GM18520 (cell line): ENCODE measurements around the gene SETBP1.
"Not testable (repeated sequence)": the region's sequence is repeated elsewhere in the genome, so short reads cannot be mapped to it uniquely, and the experiment has no call there.

ENCODE experiments used
- ATAC-seq: cut with Tn5 transposase; IDR thresholded peaks from one replicate; pipeline ENCODE4 v1.9.1; 2021; ENCODE audit not compliant: unreplicated experiment

SETBP1 gene

GRCh38 chr18:44786688-44787087, 106.0 kb downstream of the SETBP1 start:
- no peak for ATAC-seq

DNA sequence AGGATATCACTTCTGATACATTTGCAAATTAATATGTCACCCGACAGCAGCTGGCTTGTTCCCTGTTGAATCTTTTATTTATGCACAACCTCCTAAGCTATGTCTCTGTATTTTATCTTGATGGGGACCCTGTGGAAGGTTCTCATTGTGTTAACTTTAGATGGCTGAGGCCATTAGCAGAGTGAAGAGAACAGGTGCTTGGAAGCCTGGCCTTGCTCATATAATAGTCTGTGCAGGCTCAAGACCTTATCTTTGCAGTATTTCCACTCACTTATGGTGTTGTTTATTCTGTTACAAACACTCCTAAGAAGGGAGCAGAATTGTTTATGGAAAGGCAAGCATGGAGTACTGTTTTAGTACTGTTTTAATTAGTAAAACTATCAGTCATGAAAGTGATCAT, 107.6 kb downstream of the SETBP1 start:
- ATAC-seq = no peak

DNA sequence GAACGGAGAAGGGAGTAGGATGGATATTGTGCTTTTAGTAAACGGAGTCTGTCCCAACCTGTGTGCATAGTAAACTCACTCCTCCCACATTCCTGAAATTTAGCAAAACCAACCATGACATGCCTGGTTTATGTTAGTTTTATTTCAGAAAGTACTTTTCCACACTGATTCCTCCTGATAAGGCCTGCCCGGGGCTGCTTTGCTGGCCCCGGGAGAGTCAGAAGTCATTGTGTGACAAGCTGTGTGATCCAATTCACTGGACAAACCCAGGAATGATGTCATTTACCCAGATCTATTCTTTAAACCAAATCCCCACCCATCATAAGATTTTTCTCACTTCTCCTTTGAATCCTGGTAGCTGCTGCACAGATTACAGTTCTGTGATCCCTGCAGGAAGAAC, 109.0 kb downstream of the SETBP1 start:
- no peak for ATAC-seq

DNA sequence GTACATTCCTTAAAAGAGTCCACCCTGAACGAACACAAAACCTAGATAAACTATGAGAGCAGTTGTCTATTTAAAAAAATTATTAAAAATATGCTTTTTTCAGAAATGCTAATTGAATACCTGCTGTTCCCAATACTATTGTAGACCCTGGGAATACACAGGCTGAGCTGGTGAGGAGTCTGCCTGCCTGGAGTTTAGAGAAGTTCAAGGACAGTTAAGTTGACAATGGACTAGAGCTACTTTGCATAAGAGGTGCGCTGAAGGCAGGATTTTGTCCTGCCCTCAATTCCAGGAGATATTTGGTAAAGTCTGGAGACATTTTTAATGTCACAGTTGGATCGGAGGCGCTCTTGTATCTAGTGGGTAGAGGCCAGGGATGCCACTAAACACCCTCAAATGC, 110.2 kb downstream of the SETBP1 start:
- no peak for ATAC-seq

GRCh38 chr18:44791520-44791919, 110.8 kb downstream of the SETBP1 start:
- no peak for ATAC-seq

DNA sequence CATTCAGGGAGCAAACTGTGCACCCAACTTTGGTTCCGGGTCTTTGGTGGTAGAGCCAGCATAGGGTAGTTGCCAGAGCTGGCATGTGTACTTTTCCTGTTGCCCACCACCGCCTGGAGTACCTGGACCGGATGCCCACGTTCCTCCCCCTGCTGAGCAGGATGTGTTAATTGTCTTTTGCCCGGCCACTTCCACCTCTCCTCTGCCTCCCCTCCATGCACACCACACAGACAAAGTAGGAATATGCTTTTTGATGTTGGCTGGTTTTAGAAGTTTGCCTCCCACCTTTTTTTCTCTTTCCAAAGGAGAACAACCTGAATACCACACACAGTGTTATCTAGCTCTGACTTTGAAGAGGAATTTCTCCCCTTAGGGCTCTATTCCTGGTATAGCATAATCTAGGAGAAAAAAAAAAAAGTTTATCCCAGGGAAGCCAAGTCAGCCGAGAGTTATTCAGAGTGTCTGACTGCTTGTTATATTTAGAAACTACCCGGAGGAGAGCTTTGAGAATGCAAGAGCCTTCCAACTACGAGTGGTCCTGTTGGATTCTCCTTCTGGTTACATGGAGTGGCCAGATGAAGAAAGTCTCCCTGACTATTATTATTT, 111.9 kb downstream of the SETBP1 start:
- ATAC-seq = no peak

DNA sequence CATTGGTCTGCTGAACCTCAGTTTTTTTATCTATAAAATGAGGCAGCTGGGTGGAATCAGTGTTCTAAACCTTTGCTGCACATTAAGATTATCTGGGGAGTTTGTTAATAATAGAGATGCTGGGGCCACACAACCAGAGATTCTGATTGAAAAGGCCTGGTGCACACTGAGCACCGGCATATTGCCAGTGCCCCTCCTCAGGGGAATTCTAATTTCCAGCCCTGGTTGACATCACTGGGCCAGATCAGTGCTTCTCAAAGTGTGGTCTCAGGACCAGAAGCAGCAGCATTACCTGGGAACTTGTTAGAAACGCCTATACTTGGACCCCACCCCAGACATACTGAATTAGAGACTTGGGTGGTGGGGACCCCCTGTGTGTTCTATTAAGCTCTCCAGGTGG, 112.5 kb downstream of the SETBP1 start:
- ATAC-seq = no peak

- ATAC-seq = no peak
Observed at GRCh38 chr18:44793685-44794084, 113.0 kb downstream of the SETBP1 start.

DNA sequence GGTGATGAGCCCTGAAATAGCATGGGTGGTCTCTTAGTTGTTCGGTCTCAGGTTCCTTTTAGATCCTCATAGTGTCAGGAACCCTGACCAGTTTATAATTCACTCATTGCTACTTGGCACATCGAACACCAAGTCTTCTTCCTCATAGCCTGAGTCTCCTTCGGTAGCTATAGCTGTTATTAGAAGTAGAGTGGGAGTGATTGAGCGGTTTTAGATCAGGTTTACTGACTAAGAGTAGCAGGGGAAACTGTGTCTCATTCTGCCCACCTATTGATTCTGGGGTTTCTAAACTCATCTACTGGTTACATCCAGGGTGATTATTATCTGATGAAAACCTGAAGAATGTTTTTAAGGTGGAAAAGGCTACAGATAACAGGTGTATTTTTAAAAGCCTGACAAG, 114.6 kb downstream of the SETBP1 start:
- ATAC-seq = no peak

DNA sequence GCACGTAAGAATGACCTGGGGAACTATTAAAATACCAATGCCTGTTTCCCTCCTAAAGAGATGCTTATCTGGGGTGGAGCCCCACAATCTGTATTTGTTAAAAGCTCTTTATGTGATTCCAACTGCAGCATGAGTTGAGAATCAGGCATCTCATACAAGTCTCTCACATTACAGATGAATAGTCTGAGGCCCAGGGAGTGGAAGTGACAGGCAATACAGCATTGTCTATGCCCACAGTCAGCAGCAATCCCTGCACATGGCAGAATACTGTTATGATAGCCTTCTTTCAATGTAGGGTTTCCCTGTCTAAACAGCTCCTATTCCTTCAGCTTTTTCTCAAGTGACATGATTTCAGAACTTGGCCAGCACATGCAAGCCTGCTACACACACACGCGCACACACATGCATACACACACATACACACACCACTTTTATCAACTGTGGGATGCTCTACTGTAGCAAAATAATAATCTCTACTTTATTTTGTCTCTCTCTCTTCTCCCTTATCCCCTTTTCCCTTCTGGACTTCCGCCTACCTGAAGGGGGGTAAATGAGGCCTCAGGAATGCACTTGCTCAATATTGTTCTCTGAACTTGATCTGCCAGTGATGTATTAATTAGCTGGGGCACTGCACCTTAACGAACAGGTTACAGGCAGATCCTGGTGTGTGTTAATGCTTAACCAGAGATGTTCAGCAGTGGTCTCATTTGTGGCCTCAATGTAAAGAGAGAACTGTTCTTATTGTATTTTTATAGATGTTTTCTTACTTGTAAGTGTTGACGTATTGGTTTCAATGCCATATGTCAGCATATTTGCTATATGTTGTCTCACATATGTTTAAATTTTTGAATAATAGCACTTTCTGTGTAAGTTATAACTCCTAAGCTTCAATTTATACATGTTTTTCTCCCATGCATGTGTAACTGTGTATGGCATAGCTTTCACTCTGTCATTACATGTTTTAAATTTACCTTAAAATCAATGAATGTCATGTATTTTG, 116.0 kb downstream of the SETBP1 start:
- no peak for ATAC-seq

DNA sequence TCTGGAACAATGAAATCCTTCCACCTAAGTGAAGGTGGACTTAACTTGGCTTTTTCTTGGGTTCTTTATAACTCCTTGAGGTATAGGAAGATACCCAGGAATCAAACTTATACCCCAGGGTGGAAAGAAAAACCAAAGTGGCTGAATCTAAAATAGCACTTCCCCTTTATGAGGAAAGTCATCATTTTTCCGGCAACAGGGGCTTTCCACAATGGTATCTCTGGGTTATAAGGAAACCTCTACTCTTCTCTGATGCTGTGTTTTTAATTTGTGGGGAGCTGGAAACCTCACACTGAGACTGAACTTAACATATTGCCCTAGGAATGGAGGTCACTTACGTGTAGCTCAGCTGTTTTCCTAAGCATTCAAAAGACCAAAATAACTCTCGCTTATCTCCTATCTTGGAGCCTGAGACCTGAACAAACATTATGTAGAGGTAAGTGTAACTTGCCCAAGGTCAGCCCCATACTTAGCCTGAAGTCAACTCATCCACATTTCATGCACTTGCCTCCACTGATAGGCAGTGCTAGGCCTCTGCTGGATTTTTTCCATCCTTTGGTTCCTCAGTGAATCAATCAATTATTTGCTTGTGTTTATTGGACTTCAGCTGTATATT, 117.9 kb downstream of the SETBP1 start:
- ATAC-seq = no peak

GRCh38 chr18:44799382-44799906, 118.8 kb downstream of the SETBP1 start:
- ATAC-seq = peak; percentile 55

DNA sequence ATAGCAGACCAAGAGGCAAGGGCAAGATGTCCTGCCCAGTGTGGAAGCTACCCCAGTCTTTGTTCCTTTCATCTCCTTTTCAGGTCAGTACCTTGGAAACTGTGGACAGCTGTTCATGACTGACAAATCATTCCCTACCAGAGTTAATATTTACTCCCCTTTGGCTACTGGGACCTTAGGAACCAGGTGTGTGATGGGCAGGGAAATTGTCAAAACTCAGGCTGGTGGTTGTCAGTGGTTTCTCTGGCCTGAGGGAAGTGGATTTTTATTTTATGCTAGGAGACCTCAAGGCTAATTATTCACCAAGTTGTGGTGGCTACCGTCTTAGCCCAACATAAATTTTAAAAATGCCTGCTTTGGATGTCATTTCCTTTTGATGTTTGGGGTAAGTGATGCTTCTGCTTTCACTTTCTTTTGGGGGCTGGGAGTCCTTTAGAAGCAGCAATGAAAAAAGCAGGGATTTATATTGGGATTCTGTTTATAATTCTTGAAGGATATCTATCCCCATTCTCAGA, 119.3 kb downstream of the SETBP1 start:
- ATAC-seq = peak; percentile 31

DNA sequence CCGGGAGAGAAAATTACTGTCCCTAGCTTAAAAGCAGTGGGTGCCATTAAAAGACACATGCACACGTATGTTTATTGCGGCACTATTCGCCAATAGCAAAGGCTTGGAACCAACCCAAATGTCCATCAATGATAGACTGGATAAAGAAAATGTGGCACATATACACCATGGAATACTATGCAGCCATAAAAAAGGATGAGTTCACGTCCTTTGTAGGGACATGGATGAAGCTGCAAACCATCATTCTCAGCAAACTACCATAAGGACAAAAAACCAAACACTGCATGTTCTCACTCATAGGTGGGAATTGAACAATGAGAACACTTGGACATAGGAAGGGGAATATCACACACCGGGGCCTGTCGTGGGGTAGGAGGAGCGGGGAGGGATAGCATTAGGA, 120.1 kb downstream of the SETBP1 start:
- ATAC-seq = not testable (repeated sequence)

DNA sequence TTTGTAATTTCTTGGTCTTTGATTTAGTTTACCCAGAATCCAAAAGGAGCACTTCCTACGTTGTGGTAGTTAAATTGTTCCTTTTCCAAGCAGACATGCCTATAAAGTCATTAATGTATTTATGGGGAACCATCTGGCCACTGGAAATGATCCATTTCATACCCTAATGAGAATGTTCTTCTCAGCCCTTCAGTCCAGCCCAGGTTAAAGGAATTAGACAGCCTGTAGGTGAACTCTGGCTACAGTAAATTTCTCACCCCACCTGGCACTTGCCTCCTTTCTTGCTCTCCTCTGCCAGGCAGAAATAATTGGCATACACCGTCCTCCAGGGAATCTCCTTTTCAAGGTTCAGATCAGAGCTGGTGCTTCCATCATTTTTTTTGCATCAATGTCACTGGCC, 121.1 kb downstream of the SETBP1 start:
- no peak for ATAC-seq

GRCh38 chr18:44802508-44802907, 121.8 kb downstream of the SETBP1 start:
- ATAC-seq = no peak

DNA sequence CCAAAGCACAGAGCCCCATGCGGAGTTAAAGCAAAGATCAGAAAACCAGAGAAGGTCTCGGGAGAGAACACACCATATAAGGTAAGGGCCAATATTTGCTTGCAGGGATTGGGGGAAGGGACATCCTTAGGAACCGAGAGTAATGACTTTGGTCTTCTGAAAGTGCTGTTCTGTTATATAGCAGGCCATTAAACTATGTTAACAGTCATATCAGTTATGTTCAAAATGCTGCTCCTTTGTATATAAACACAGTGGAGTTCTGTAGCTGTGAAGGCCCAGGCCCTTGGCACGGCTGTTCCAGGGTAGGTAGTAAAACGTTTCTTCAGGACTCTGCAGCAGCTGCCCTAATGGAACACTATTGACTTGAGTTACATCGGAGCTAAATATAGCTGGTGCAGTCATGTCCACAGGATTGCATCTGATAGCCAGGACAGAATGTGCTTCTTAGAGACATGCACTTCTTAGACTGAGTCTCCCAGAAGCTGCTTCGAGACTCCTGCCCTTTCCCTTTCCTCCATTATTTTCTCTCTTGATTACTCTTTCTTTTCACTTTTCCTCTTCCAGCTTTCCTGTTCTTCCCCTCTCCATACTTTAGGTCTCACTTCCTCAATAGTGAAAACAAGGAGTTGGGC, 122.4 kb downstream of the SETBP1 start:
- ATAC-seq = no peak

- no peak for ATAC-seq
Observed at GRCh38 chr18:44804033-44804432, 123.3 kb downstream of the SETBP1 start.

DNA sequence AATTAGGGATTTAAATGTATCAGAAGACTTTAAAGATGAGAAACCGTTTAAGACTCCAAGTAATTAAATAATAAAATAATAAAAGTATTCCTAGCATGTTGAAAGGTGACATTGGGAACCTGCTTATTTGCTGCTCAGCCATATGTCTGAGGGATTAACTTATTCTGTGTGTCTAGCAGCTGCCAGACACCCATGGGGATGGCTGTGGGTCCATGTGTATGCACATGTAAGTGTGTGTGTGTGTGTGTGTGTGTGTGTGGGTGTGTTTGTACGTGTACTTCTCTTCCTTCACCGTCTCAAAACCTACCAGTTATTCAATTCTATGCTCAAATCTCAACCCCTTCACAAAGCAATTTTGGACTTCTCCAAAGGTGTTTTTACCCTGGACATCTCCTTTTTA, 124.5 kb downstream of the SETBP1 start:
- ATAC-seq = no peak

GRCh38 chr18:44805643-44806042, 125.0 kb downstream of the SETBP1 start:
- ATAC-seq = no peak

- ATAC-seq = no peak
Observed at GRCh38 chr18:44807766-44808165, 127.1 kb downstream of the SETBP1 start.
